GM12878 (cell line): ENCODE measurements around the gene NRP2. TPM values are rescaled to one million over a fixed set of nuclear protein-coding genes. Genes with fewer than 3 reads are reported as not detected.

Experiments
- YBX1 ChIP-seq: fragments of 450-650 bp; IDR thresholded peaks from 2 replicates; pipeline ENCODE4 v1.6.1; 2016; ENCODE audit warnings: antibody characterized with exemption
- ZNF24 ChIP-seq: fragments of 450-650 bp; IDR thresholded peaks from 2 replicates; pipeline ENCODE4 v1.6.1; 2017; ENCODE audit warnings: antibody characterized with exemption, mild to moderate bottlenecking
- ZNF274 ChIP-seq: IDR thresholded peaks from one replicate; pipeline ENCODE4 v1.8.0; 2011; ENCODE audit not compliant: insufficient read length, insufficient read depth
- polyA plus RNA-seq, 11 experiments: library from polyadenylated mRNA; depleted of rRNA in 4 of 11; unstranded in 6 of 11; stranded (reverse) in 5 of 11; fragments of >200 nt; fragmentation: Nextera tagmentation in 4 of 11; fragmentation: Illumina TruSeq in 1 of 11; extraction: Ambion mirVana in 4 of 11; extraction: Trizol in 1 of 11; gene quantifications; 1 replicate in 1 of 11; 2 replicates in 10 of 11; pipeline versions ENCODE4 v1.2.1 to v1.2.3, GENCODE V29; 2011 to 2016; ENCODE audit warnings: inconsistent platforms in 2 of 11, missing spikeins in 2 of 11, low read depth in 1 of 11
- total RNA-seq, 4 experiments: library from RNA; depleted of rRNA in 3 of 4; stranded (reverse); fragments of >200 nt in 3 of 4; fragmentation: Illumina TruSeq in 1 of 4; extraction: Trizol in 1 of 4; gene quantifications; 2 replicates each; pipeline versions ENCODE4 v1.2.1 to v1.2.3, GENCODE V29; 2013 to 2021
- TF ChIP-seq, protein P1 (sequence below): IDR thresholded peaks from 2 replicates; pipeline ENCODE4 v1.6.1; 2012; ENCODE audit warnings: mild to moderate bottlenecking, low read depth, low read length
- TF ChIP-seq, protein P2 (sequence below): fragments of 450-650 bp; IDR thresholded peaks from 2 replicates; pipeline ENCODE4 v1.6.1; 2016; ENCODE audit warnings: mild to moderate bottlenecking, moderate library complexity, borderline replicate concordance
- TF ChIP-seq, protein P3 (sequence below): fragments of 450-650 bp; IDR thresholded peaks from 2 replicates; pipeline ENCODE4 v1.6.1; 2017; ENCODE audit warnings: borderline replicate concordance
- TF ChIP-seq, protein P4 (sequence below): IDR thresholded peaks from 2 replicates; pipeline ENCODE4 v1.6.1; 2012; ENCODE audit warnings: low read depth, low read length, improper control_type of control experiment

NRP2 gene
- total and polyA plus RNA-seq, 10 of the 15 experiments (the other 5 are each of a cell fraction or from before 2014, with no cell fraction given), result 0.06 to 1.2 (median 0.46) TPM

DNA sequence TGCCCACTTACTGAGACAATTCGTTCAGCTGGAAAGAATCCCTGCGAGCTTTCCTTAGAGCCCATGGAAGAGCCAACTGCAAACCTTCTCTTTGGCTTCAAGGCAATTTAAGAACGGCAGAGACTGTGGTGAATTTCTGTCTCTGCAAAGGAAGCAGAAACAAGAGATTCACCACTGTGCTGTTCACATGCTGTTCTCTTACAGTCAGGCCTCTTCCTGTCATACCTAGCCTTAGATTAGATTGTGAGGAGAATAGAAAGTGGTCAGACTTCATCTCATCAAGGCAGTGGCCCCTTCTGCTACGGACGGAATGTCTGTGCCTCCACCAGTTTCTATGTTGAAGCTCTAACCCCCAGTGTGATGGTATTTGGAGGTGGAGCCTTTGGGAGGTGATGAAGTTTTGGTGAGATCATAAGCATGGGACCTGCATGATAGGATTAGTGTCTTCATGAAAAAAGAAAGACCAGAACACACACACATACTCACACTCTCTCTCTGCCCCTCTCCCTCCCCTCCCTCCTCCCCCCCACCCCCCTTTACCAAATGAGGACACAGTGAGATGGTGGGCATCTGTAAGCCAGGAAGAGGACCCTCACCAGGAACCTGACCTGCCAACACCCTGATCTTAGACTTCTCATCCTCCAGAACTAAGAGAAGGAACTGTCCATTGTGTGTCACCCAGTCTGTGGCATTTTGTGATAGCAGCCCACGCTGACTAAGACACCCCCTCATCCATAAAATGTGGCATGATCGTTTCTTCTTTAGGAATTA, 45.6 kb upstream of the NRP2 start (continued):
- TF ChIP-seq, protein P1, sequence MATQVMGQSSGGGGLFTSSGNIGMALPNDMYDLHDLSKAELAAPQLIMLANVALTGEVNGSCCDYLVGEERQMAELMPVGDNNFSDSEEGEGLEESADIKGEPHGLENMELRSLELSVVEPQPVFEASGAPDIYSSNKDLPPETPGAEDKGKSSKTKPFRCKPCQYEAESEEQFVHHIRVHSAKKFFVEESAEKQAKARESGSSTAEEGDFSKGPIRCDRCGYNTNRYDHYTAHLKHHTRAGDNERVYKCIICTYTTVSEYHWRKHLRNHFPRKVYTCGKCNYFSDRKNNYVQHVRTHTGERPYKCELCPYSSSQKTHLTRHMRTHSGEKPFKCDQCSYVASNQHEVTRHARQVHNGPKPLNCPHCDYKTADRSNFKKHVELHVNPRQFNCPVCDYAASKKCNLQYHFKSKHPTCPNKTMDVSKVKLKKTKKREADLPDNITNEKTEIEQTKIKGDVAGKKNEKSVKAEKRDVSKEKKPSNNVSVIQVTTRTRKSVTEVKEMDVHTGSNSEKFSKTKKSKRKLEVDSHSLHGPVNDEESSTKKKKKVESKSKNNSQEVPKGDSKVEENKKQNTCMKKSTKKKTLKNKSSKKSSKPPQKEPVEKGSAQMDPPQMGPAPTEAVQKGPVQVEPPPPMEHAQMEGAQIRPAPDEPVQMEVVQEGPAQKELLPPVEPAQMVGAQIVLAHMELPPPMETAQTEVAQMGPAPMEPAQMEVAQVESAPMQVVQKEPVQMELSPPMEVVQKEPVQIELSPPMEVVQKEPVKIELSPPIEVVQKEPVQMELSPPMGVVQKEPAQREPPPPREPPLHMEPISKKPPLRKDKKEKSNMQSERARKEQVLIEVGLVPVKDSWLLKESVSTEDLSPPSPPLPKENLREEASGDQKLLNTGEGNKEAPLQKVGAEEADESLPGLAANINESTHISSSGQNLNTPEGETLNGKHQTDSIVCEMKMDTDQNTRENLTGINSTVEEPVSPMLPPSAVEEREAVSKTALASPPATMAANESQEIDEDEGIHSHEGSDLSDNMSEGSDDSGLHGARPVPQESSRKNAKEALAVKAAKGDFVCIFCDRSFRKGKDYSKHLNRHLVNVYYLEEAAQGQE, result no peak
- no peak for TF ChIP-seq ZNF274
- TF ChIP-seq, protein P2, sequence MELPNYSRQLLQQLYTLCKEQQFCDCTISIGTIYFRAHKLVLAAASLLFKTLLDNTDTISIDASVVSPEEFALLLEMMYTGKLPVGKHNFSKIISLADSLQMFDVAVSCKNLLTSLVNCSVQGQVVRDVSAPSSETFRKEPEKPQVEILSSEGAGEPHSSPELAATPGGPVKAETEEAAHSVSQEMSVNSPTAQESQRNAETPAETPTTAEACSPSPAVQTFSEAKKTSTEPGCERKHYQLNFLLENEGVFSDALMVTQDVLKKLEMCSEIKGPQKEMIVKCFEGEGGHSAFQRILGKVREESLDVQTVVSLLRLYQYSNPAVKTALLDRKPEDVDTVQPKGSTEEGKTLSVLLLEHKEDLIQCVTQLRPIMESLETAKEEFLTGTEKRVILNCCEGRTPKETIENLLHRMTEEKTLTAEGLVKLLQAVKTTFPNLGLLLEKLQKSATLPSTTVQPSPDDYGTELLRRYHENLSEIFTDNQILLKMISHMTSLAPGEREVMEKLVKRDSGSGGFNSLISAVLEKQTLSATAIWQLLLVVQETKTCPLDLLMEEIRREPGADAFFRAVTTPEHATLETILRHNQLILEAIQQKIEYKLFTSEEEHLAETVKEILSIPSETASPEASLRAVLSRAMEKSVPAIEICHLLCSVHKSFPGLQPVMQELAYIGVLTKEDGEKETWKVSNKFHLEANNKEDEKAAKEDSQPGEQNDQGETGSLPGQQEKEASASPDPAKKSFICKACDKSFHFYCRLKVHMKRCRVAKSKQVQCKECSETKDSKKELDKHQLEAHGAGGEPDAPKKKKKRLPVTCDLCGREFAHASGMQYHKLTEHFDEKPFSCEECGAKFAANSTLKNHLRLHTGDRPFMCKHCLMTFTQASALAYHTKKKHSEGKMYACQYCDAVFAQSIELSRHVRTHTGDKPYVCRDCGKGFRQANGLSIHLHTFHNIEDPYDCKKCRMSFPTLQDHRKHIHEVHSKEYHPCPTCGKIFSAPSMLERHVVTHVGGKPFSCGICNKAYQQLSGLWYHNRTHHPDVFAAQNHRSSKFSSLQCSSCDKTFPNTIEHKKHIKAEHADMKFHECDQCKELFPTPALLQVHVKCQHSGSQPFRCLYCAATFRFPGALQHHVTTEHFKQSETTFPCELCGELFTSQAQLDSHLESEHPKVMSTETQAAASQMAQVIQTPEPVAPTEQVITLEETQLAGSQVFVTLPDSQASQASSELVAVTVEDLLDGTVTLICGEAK, result no peak
- TF ChIP-seq ZNF24, result no peak
- TF ChIP-seq YBX1, result no peak
- TF ChIP-seq, protein P3, sequence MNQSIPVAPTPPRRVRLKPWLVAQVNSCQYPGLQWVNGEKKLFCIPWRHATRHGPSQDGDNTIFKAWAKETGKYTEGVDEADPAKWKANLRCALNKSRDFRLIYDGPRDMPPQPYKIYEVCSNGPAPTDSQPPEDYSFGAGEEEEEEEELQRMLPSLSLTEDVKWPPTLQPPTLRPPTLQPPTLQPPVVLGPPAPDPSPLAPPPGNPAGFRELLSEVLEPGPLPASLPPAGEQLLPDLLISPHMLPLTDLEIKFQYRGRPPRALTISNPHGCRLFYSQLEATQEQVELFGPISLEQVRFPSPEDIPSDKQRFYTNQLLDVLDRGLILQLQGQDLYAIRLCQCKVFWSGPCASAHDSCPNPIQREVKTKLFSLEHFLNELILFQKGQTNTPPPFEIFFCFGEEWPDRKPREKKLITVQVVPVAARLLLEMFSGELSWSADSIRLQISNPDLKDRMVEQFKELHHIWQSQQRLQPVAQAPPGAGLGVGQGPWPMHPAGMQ, result no peak
- TF ChIP-seq, protein P4, sequence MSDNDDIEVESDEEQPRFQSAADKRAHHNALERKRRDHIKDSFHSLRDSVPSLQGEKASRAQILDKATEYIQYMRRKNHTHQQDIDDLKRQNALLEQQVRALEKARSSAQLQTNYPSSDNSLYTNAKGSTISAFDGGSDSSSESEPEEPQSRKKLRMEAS, result no peak
